ENCODE measurements around the gene SLC35C1. TPM values are rescaled to one million over a fixed set of nuclear protein-coding genes. Genes with fewer than 3 reads are reported as not detected.
"Not testable (repeated sequence)": the region's sequence is repeated elsewhere in the genome, so short reads cannot be mapped to it uniquely, and the experiment has no call there.

The SLC35C1 gene
- total RNA-seq, 1 donor from 2014 or later: 19.5 TPM

- Mint-ChIP-seq H3K4me1 (ENCODE audit: unreplicated experiment) (peaks cover 19% of the 10 kb centered on the region), H3K27me3 (peaks cover 23% of the 10 kb centered on the region)
- DNase-seq (ENCODE audit: extremely low spot score, unreplicated experiment): no peak
These were observed 539 bp downstream of the SLC35C1 start for GRCh38 chr11:45805305-45806071.

GRCh38 chr11:45806072-45806933 lies 1.4 kb downstream of the SLC35C1 start:
- peaks cover 20% of the 10 kb centered on the region for H3K27me3 Mint-ChIP-seq
- H3K36me3 Mint-ChIP-seq: peaks cover 7% of the 10 kb centered on the region
- peaks cover 19% of the 10 kb centered on the region for H3K4me1 Mint-ChIP-seq (ENCODE audit: unreplicated experiment)
- TF ChIP-seq CTCF (conservative IDR thresholded peaks at IDR 0.05): no peak
- H3K27ac Mint-ChIP-seq: peak overlapping the region; percentile 96
- H3K9me3 Mint-ChIP-seq: no peaks in the 10 kb centered on the region
- peak overlapping the region; percentile 96 for H3K4me3 Mint-ChIP-seq
- DNase-seq (ENCODE audit: extremely low spot score, unreplicated experiment): no peak

More at GRCh38 chr11:45805305-45806071, 539 bp downstream of the SLC35C1 start:
- no peak for TF ChIP-seq CTCF (conservative IDR thresholded peaks at IDR 0.05)
- H3K27ac Mint-ChIP-seq: peak overlapping the region; percentile 96
- peak overlapping the region; percentile 96 for H3K4me3 Mint-ChIP-seq
- H3K9me3 Mint-ChIP-seq: no peaks in the 10 kb centered on the region
- peaks cover 7% of the 10 kb centered on the region for H3K36me3 Mint-ChIP-seq

- Mint-ChIP-seq H3K27ac (peak overlapping the region; percentile 96), H3K36me3 (peaks cover 7% of the 10 kb centered on the region), H3K4me1 (ENCODE audit: unreplicated experiment) (peaks cover 19% of the 10 kb centered on the region), H3K27me3 (peaks cover 14% of the 10 kb centered on the region), H3K9me3 (no peaks in the 10 kb centered on the region), H3K4me3 (peak overlapping the region; percentile 96)
- no peak for DNase-seq (ENCODE audit: extremely low spot score, unreplicated experiment)
- TF ChIP-seq CTCF (conservative IDR thresholded peaks at IDR 0.05): no peak
These were observed 2.2 kb downstream of the SLC35C1 start for GRCh38 chr11:45806937-45807791.

- TF ChIP-seq CTCF (conservative IDR thresholded peaks at IDR 0.05): no peak
- Mint-ChIP-seq H3K27ac (no peak overlapping the region), H3K27me3 (peaks cover 8% of the 10 kb centered on the region), H3K4me3 (peak overlapping the region; percentile 96), H3K9me3 (no peaks in the 10 kb centered on the region), H3K36me3 (peaks cover 7% of the 10 kb centered on the region), H3K4me1 (ENCODE audit: unreplicated experiment) (peaks cover 19% of the 10 kb centered on the region)
- no peak for DNase-seq (ENCODE audit: extremely low spot score, unreplicated experiment)
These were observed 2.9 kb downstream of the SLC35C1 start for GRCh38 chr11:45807792-45808238.

GRCh38 chr11:45808427-45808826 lies 3.5 kb downstream of the SLC35C1 start:
- not testable (repeated sequence) for H3K36me3 Mint-ChIP-seq; DNase-seq (ENCODE audit: extremely low spot score, unreplicated experiment); H3K27me3 Mint-ChIP-seq; H3K9me3 Mint-ChIP-seq; H3K4me3 Mint-ChIP-seq
- Mint-ChIP-seq H3K27ac (peak overlapping the region; percentile 43), H3K4me1 (ENCODE audit: unreplicated experiment) (peaks cover 19% of the 10 kb centered on the region)

Measured in type B pancreatic cell (in vitro differentiated cells).